Stimulated activated CD4-positive, alpha-beta T cell treated with anti-CD3 and anti-CD28 coated beads, Interleukin-1b, Interleukin-23, amount 100 ng/mL, for 4 hours (primary cell): Measurements from ENCODE around the gene C1orf94.

Experiments
- DNase-seq, 2 donors: peaks; one replicate each; pipeline ENCODE4 v3.0.0-alpha.2; 2020; ENCODE audit warnings: low read depth in 2 of 2

The C1orf94 gene, protein sequence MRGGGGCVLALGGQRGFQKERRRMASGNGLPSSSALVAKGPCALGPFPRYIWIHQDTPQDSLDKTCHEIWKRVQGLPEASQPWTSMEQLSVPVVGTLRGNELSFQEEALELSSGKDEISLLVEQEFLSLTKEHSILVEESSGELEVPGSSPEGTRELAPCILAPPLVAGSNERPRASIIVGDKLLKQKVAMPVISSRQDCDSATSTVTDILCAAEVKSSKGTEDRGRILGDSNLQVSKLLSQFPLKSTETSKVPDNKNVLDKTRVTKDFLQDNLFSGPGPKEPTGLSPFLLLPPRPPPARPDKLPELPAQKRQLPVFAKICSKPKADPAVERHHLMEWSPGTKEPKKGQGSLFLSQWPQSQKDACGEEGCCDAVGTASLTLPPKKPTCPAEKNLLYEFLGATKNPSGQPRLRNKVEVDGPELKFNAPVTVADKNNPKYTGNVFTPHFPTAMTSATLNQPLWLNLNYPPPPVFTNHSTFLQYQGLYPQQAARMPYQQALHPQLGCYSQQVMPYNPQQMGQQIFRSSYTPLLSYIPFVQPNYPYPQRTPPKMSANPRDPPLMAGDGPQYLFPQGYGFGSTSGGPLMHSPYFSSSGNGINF

DNA sequence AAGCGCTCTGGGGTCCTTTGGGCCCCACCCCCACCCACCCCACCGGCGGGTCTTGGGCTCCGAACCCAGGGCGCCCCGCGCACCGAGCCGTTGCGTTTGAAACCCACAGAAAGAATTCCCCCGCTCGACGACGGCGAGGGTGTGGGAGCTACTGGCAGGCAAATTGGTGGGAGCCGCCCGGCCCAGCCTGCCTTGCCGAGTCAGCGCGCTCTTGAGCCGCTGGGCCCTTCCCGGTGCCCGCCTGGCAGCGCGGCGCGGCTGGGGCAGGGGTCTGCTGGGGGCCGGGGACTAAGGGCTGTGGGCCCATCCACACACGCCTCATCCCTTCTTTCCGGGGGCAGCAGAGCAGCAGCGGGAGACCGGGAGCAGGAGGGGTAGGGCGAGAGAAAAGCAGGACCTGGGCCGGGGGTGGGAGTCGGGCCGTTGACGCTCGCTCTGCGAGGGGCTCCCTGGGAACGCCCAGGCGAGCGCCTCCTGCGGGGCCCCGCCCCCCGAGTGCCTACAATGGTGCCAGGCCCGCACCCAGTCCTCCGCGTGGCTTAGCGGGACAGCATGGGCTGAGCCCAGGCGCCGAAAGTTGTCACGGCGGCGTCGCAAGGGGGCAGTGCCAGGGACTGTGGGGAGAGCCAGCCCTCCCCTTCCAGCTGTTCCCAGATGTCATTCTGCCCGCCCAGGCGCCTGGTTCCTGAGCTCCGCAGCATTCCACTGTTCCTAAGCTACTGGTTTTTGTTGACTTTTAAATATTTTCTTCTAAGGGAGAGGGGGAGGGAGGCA is at the start of gene C1orf94:
C1orf94 (plus strand) TSS at position 78 of the 774 bp plus-strand sequence. CDS start 883 bp downstream, outside the sequence.
- DNase-seq = no peak

DNA sequence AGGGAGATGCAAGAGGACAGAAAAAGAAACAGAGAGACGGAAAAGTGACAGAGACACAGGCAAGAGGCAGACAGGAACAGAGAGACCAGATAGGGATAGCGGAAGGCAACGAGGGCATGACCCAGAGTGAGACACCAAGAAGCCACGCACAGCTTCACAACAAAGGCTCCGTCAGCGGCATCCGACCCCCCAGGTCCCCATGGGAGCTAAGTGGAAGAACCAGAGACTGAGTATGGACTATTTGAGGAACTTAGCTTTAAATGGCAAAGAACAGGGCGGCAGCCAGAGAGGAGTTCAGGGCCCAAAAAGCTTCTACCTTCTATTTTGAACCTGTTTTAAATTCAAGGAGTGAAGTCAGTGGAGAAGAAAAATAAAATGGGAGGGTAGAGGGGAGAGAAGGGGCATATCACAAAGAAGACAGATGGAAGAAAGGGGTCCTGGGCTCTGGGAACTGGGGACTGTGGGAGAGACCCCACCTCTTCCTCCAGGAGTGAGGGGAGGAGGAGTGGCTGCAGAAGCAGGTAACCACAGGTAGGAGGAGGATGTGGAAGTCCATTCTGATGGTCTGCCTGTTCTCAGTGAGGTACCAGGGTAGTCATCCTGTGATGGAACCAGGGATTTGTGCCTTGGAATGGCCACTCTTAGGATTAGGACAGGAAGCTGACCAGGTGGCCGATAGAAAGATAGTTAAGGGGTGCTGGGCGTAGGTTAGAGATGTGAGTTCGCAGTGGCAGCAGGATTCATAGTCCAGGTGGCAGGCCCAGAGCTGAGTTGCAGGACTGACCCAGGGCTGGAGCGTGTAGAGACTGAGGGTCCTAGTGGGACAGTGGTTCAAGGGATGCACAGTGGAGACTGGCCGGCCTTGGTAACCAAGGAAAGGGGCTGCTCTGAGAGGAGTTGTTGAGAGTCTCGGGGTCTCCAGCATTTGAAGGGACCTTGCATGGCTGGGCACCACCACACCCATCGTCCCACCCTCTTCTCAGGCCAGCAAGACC is 49.4 kb upstream of the C1orf94 start:
- no peak for DNase-seq

DNA sequence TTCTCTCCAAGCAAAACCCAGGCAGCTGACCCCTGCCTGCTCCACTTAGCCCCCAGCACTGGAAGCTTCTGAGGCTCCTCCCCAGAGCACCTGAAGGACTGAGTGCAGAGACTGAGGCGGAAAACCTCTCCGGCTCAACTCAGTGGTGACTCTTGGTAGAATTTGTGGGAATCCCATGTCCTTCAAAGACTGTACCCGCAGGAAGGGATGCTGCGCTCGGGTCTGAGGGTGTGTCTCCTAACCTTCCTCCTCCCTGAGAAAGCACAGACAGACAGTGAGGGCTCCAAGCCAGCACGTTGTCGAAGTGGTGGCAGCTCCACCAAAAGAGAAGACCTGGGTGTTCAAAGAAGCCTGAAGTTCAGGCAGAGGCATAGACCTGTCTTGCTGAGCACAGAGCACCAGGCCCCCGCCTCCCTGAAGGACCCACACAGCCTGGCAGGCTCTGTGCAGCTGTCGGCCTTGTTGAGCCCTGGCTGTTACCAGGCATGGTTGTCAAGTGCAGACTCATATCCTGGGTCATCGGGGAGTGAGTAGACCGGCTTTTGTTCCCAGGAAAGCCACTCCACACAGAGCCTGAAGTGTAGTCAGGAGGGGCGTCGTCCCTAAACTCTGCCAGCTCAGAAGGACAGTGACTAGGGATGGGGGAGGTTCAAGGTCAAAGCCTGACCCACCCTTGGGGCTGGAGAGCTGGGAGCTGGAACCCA is 48.4 kb upstream of the C1orf94 start:
- no peak for DNase-seq

DNA sequence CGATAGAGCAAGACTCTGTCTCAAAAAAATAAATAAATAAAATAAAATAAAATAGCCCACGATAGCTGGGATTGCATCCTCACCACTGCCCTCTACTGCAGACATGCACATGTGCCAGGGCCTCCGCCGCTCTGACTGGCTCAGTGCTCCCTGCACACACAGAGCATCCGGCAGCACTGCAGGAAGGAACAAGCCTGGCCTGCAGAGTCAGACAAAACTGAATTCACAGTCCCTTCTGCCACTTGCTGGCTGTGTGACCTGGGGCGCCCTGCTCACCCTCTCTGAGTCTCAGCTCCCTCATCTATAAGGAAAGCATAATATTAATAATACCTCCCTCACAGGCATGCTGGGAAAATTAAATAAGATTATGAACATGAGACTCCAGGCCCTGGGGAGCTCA is 47.1 kb upstream of the C1orf94 start:
- DNase-seq = no peak

DNA sequence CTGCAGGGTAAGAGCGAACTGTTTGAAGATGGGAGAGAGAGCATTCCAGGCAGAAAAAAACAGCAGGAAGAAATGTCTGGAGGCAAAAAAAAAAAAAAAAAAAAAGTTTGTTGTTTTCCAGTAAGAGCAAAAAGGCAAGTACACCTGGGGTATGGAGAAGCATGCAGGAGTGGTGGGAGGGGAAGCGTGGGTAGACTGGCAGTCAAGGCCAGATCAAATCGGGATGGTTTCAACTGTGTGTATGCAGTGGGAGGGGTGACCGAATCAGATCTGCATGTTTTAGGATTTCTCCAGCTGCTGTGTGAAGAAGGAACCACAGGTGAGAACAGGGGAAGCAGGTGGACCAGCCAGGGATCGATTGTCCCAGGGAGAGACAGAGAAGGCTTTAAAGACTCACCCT is 46.4 kb upstream of the C1orf94 start:
- no peak for DNase-seq

DNA sequence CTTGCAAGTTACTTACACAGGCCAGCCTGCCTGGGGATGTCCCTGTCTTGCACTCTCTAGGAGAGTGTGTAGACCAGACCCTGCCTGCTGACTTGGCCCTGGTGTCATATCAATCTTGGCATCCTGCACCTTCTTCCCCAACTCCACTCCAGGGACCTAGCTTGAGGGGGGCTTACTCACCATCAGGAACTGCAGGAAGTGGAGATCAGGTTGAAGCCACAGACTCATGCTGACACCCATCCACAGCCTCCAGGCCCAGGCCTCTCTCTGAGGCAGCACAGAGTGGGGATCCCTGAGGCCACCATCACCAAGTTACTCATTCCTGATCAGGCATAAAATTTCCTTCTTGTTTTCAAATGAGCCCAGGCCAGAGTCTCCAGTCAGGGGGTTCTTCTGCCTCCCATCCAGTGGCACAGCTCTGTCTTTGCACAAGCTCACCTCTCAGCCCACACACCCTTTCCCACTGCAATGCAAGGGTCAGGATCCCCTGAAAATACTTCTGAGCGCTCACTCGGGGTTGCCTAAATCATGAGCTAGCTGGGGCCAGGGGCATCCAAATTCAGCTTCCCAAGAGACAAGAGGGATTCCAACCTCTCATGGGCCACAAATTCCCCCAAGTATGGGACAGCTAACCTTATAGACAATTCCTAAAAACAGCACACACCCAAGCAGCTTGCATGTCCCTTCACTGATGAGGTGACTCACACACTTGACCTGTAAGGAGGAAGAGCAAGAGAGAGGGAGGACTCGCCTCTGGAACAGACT is 45.1 kb upstream of the C1orf94 start:
- DNase-seq = no peak

DNA sequence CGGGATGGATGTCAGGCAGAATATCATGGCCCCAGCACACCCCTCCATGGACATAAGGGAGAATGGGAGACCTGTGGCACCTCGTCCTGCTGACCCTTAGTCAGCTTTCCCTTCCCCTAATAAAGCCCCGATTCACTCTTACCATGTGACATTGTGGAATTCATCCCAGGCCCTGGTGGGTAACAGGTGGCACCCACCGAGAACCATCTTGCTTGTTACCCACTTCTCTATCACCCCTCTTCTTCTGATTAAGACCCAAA is 44.6 kb upstream of the C1orf94 start:
- no peak for DNase-seq

DNA sequence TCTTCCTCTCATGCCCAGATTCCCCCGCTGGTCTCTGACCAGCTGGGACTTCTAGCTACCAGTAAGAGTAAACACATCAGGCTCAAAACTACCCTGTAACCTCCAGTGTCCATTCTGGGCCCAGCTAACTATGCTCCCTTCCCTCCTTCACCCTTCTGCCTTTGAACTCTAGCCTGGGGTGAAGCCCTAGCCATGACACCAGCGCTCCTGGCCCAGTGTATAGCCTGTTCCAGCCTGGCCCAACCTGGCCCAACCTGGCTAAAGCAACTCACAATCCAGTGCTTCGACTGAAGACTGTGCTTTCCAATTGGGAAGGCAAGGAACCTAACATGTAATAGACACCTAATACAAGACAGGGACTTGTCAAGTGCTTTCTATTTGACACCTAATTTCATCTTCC is 39.3 kb upstream of the C1orf94 start:
- DNase-seq = no peak

DNA sequence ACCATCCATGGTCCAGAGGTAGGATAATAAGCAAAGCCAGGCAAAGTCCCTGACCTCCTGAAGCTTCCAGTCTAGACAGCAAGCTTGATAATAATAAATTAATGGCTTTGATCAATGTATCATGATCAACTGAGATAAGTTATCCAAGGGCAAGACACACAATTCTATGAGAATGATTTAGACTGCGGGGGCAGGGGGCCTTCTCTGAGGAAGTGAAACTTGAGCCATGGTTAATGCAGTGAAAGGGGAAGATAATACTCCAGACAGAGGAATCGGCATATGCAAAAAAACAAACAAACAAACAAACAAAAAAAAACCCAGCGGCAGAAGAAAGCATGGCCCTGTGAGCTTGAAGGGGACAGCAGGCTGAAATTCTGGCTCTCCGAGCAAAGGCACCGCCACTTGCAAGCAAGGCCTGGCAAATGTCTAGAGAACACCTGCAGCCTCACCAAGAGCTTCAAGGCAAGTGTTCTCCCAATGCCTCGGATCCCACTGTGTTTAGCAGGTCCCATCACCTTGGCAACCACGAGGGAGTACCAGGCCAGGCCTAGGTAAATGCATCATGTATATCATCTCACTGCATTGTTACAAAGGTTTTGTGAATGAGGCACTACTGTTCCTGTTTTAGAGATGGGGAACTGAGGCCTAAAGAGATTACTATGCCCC is 36.6 kb upstream of the C1orf94 start:
- no peak for DNase-seq

DNA sequence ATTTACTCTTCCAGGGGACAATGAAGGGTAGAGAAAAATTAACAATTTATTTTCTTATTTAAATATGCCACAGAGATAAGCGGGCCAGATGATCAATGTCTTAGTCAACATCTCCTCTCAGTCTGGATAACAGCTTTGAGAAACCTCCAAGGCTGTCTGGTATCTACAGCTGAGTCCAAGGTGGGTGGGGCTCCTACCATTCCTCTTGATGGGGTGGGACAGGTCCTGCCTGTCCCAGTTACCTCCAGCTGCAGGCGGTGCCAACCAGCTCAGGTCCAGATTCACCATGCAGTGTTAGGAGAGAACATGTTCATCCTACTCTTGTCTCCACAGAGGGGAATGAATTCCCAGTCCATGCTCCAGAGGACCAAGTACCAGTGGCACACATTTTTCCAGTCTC is 32.7 kb upstream of the C1orf94 start:
- no peak for DNase-seq

DNA sequence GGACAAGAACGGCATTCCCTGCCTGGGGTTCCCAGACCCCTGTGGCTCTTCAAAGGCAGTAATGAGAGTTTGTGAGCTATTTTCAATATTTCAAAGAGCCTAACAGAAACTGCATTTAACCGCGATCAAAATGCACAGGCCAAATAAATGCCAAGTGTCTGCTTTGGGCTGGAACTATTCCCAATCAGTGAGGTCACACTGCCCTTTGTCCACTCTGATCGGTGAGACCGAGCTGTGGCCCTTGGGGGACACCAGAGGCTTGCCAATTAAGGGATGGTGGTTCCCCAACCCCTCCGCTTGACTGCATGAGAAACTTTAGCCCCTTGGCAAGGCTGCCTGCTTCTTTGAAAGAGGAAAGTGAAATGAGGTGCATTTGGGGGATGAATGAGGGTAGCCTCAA is 31.9 kb upstream of the C1orf94 start:
- no peak for DNase-seq

DNA sequence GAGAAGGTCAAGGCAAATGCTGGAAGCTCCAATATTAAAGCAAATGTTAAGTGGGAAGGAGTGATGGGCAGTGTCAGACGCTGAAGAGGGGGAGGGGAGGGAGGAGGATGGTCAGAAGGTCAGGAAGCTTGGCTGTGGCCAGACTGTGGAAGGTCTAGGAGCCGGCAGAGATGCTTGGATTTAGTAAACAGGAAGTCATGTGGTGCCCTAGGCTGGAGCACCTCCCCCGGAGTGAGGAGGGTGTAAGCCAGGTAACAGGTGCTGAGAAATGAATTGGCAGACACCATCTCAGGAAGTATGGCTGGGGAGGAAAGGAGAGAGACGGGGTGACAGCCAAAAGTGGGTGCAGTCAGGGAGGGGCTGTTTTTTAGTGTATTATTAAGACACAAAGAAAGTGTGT is 29.4 kb upstream of the C1orf94 start:
- no peak for DNase-seq

DNA sequence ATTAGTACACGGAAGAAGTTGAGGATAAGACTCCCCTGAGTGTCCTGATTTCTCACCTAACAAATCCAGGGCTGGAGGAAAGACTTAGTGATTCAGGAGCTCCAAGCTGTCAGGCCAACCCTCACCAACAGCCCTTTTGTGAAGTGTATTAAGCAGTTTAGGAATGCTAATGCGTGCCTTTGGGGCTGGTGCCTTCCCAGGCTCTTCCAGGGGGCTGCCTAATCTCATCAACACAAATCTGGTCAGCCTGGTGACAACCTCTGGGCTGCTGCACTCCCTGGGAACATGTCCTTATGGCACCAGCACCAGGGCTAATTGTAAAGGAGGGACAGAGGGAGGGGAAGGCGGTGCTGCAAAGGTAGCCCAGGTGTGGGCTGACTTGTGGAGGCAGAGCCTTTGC is 27.2 kb upstream of the C1orf94 start:
- DNase-seq = no peak

DNA sequence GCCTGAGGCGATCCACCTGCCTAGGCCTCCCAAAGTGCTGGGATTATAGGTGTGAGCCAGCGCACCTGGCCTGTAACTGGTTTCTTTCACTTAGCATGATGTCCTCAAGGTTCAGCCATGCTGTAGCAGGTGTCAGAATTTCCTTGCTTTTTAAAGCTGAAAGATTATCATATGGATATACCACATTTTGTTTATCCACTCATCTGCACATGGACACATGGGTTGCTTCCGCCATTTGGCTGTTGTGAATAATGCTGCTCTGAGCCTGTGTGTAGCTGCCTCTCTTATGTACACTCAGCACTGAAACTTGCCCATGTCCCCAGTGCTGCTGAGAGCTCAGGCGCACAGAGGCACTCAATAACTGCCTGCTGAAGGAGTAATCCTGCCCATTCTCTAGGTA is 23.5 kb upstream of the C1orf94 start:
- DNase-seq = no peak

DNA sequence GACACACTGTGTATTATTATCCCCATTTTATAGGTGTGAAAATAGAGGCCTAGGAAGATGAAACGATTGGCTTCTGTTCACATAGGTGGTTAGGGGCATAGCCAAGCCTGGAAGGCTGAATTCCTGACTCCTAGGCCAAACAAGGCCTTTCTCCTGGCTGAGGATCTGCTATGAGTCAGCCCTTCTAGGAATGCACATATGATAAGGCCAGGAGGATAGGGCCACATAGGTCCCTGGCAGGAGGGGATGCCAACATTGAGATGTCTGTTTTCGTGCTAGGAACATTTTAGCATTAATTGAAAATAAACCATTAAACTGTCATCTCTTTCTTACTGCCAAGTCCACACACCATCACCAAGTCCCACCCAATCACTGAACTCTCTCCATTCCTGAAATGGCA is 20.8 kb upstream of the C1orf94 start:
- no peak for DNase-seq

DNA sequence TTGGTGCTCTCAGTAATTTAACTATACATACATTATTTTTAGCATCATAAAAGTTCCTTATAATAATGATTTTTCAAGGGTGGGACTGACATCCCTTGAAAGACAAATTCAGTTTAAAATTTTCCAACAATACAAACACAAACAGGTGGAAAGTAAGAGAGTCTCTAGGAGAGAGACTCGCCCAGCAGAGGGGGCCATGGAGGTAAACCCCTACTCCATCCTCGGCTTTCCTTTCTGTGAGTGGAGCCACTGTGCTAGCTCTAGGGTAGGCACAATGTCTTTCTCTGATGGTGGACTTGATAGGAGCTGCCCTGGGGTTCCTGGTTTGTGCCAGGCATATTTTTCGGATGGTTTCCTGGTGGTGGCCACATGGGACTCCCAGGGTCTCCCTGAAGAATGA is 20.0 kb upstream of the C1orf94 start:
- no peak for DNase-seq

DNA sequence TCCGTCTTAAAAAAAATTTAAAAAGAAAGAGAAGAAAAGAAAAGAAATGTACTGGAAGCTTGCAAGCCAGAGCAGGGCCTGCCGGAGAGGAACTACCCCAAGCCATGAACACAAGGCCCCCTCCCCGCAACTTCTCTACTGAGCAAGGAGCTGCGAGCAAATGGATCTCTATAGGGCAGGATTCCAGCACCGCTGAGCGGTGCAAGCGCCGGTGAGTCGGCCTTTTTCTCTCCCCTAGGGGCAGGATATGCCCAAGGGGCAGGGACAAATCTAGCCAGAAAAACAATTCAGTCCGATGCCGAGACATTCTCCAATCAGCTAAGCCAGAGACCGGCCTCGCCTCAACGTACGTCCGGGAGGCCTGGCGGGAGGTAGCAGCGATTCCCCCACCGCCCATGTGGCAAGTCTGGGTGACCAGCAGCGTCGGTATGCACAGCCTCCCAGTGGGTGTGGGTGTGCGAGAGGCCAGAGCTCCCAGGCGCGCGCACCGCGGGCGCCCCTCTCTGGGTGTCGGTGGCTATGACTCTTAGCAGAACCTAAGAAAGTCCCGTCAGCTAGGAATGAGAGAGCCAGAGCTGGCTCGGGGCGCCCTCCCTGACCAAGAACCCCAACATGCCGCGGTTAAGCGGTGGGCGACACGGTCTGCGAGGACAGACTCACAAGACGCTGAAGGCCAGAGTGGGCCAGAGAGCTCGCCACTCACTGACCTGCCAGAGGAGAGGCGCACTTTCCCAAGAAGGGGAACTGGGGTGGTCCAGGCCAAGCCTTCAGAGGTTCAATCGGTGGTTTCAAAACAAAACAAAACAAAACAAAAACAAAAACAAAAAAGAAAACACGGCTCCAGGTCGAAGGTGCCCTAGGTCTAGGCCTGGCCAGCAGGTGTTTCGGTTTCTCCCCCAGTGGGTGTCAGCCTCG is 13.6 kb upstream of the C1orf94 start:
- DNase-seq = no peak

DNA sequence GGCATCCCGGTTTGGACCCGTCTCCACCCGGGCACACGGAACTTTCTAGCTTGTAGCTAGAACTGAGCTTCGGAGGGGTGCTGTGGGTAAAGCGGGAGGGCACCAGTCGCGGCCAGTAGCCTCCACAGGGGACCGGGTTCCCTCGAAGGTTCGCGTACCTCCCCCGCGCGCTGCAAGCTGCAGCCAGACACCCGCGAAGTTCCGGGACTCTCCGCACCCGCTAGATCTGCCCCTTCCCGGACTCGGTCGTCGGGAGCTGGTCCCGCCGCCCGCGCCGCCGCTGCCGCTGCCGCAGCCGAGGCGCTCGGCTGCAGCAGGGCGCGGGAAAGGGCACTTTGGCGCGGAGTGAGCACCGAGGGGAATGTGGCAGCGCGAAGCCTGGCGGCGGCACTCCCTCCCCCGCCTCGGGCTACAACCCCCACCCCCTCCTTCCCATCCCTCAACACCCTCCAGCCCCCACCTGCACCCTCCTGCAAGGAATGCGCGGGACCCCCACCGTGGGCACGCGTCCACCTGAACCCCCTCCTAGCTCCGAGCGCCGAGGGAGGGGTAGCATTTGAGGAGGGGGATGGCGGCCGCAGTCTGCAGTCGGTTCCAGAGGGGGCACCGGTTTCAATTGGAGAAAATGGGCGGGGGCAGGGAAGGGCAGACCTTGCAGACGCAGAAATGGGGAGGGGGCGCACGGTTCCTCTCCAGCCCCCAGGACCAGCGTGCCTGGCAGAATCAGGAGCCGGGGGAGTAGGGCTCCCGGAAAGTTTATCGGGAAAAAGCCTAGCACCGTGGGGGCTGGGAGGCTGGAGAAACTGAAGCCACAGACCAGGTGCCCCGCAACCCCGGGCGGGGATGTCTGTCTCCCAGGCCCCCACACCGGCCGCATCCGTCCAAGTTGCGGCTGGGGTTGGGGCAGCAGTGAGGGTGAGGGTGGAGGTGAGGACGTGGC is 12.6 kb upstream of the C1orf94 start:
- DNase-seq = no peak
